ENCODE results near the gene SLC2A9. TPM values are rescaled to one million over a fixed set of nuclear protein-coding genes. Genes with fewer than 3 reads are reported as not detected.

SLC2A9 gene
- total and polyA plus RNA-seq, 2 of the 4 experiments (the other 2 are of a cell fraction), result 0.72 to 2.1 TPM

DNA sequence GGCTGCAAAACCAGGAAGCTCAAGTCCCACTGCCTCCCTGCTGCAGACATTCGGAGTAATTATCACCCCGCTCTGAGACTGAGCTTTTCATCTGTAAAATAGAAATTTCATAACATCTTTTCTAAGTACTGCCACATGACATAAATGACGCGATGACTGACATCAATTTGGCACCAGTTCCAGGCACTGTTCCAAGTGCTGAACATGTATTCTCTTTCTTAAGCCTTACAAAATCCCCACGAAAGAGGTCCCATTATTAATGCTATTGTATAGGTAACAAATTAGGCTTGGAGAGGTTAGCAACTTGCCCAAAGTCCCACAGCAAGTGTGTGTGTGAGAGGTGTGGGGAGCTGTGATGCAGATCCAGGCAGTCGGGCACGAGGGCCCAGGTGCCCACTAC is 56.4 kb downstream of the SLC2A9 start:
- dilution Hi-C loops (cut with HindIII; ENCODE audit: low sequenced_read_pairs, unreplicated experiment), result no loop called here
- H2AK9ac ChIP-seq (replicated peaks; ENCODE audit: low read depth, low read length, poor library complexity), result no peak overlapping the region
- H3K9me1 ChIP-seq (ENCODE audit: insufficient read depth, low read length), result no peaks in the 10 kb centered on the region
- H3K4me3 ChIP-seq (ENCODE audit: insufficient read depth, low read depth, low read length), result no peak overlapping the region
- TF ChIP-seq, protein P1, sequence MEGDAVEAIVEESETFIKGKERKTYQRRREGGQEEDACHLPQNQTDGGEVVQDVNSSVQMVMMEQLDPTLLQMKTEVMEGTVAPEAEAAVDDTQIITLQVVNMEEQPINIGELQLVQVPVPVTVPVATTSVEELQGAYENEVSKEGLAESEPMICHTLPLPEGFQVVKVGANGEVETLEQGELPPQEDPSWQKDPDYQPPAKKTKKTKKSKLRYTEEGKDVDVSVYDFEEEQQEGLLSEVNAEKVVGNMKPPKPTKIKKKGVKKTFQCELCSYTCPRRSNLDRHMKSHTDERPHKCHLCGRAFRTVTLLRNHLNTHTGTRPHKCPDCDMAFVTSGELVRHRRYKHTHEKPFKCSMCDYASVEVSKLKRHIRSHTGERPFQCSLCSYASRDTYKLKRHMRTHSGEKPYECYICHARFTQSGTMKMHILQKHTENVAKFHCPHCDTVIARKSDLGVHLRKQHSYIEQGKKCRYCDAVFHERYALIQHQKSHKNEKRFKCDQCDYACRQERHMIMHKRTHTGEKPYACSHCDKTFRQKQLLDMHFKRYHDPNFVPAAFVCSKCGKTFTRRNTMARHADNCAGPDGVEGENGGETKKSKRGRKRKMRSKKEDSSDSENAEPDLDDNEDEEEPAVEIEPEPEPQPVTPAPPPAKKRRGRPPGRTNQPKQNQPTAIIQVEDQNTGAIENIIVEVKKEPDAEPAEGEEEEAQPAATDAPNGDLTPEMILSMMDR (conservative IDR thresholded peaks at IDR 0.05; ENCODE audit: low read depth, low read length), result no peak
- TF ChIP-seq MXI1 (IDR thresholded peaks at IDR 0.05; ENCODE audit: borderline replicate concordance, low read depth, low read length) (no peak), FOS (IDR thresholded peaks at IDR 0.05; ENCODE audit: low read depth, low read length) (no peak), RCOR1 (IDR thresholded peaks at IDR 0.05; ENCODE audit: insufficient replicate concordance, low read length) (no peak), SMC3 (IDR thresholded peaks at IDR 0.05; ENCODE audit: low read depth, low read length) (no peak), RFX5 (IDR thresholded peaks at IDR 0.05; ENCODE audit: low read depth, low read length) (no peak), BHLHE40 (IDR thresholded peaks at IDR 0.05; ENCODE audit: low read depth, low read length) (no peak), RAD21 (IDR thresholded peaks at IDR 0.05; ENCODE audit: low read length) (no peak), POLR2A (IDR thresholded peaks at IDR 0.05; ENCODE audit: low read depth, low read length) (no peak), NFE2L2 (IDR thresholded peaks at IDR 0.05; ENCODE audit: low read depth, low read length) (no peak), CEBPB (IDR thresholded peaks at IDR 0.05; ENCODE audit: low read depth, low read length) (no peak), CHD1 (IDR thresholded peaks at IDR 0.05; ENCODE audit: low read depth, low read length) (no peak)
- TF ChIP-seq, protein P2, sequence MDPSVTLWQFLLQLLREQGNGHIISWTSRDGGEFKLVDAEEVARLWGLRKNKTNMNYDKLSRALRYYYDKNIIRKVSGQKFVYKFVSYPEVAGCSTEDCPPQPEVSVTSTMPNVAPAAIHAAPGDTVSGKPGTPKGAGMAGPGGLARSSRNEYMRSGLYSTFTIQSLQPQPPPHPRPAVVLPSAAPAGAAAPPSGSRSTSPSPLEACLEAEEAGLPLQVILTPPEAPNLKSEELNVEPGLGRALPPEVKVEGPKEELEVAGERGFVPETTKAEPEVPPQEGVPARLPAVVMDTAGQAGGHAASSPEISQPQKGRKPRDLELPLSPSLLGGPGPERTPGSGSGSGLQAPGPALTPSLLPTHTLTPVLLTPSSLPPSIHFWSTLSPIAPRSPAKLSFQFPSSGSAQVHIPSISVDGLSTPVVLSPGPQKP (IDR thresholded peaks at IDR 0.05; ENCODE audit: borderline replicate concordance, low read depth, low read length), result no peak
- TF ChIP-seq, protein P3, sequence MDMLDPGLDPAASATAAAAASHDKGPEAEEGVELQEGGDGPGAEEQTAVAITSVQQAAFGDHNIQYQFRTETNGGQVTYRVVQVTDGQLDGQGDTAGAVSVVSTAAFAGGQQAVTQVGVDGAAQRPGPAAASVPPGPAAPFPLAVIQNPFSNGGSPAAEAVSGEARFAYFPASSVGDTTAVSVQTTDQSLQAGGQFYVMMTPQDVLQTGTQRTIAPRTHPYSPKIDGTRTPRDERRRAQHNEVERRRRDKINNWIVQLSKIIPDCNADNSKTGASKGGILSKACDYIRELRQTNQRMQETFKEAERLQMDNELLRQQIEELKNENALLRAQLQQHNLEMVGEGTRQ (IDR thresholded peaks at IDR 0.05; ENCODE audit: low read depth, low read length), result no peak
- DNase-seq, result no peak
- H3K23ac ChIP-seq (ENCODE audit: low read depth, low read length), result no peak overlapping the region
- H2AFZ ChIP-seq (replicated peaks; ENCODE audit: low read length, poor library complexity), result no peak overlapping the region
- H3K18ac ChIP-seq (ENCODE audit: low read depth, low read length), result no peak overlapping the region
- no peak overlapping the region for H2BK120ac ChIP-seq (ENCODE audit: low read depth, low read length)
- H3K14ac ChIP-seq (replicated peaks; ENCODE audit: low read depth, low read length), result no peak overlapping the region
- intact Hi-C loops (cut with micrococcal nuclease), result no loop called here
- no peaks in the 10 kb centered on the region for H3K36me3 ChIP-seq (ENCODE audit: control insufficient read depth, insufficient read depth, low read length)
- ChIA-PET POLR2A (ENCODE audit: unreplicated experiment) (no interaction called here), CTCF (no interaction called here)
- no peaks in the 10 kb centered on the region; the same call in 1 of the 2 replicates for H3K4me1 ChIP-seq (ENCODE audit: control insufficient read depth, insufficient read depth, low read length)
- no peak overlapping the region for H3K4ac ChIP-seq (ENCODE audit: low read depth, low read length)
- H4K91ac ChIP-seq (ENCODE audit: insufficient read depth, low read depth, low read length), result no peak overlapping the region
- H3K9ac ChIP-seq (ENCODE audit: low read depth, low read length), result no peak overlapping the region
- no peaks in the 10 kb centered on the region for H3K27me3 ChIP-seq (ENCODE audit: control insufficient read depth, insufficient read depth, low read length)
- no peak overlapping the region for H4K8ac ChIP-seq (ENCODE audit: low read depth in 2 of 2, low read length in 2 of 2)
- H3K4me2 ChIP-seq (ENCODE audit: low read depth, low read length), result no peak overlapping the region
- no peak for ATAC-seq (ENCODE audit: low read depth)
- H4K5ac ChIP-seq (ENCODE audit: low read depth, low read length), result no peak overlapping the region
- no peak overlapping the region for H2AK5ac ChIP-seq (ENCODE audit: low read depth, low read length)
- BruUV-seq (replicated peaks), result no TSS peak
- H3K79me1 ChIP-seq (ENCODE audit: low read depth in 1 of 2, low read length in 2 of 2), result no peaks in the 10 kb centered on the region
- in situ Hi-C loops (cut with MboI; ENCODE audit: low sequenced_read_pairs), result no loop called here
- H4K20me1 ChIP-seq (ENCODE audit: insufficient read depth, low read length), result no peaks in the 10 kb centered on the region
- H2BK20ac ChIP-seq (ENCODE audit: low read depth, low read length), result no peak overlapping the region
- peaks cover 2% of the 10 kb centered on the region; the same call in 1 of the 2 replicates for H3K9me3 ChIP-seq (ENCODE audit: control insufficient read depth, insufficient read depth, low read length)
- WGBS, 2 experiments (ENCODE audit: extremely low coverage in 2 of 2, insufficient read length in 1 of 2), result no CpG with 5 or more reads among the region's 7 CpGs
- no peak overlapping the region for H2BK5ac ChIP-seq (ENCODE audit: low read depth, low read length, poor library complexity, severe bottlenecking)
- H3K27ac ChIP-seq (ENCODE audit: insufficient read depth, low read length), result no peak overlapping the region
- H2BK15ac ChIP-seq (ENCODE audit: low read depth, low read length), result no peak overlapping the region
- H3K56ac ChIP-seq (ENCODE audit: extremely low read depth, insufficient read depth, low read length), result no peak overlapping the region
